PC-3 (cell line): ENCODE results near the gene GSTT2B. TPM values are rescaled to one million over a fixed set of nuclear protein-coding genes. Genes with fewer than 3 reads are reported as not detected.
A peak's percentile ranks its signal among the peaks of the same experiment; 100 is the strongest.
"Not testable (repeated sequence)": the region's sequence is repeated elsewhere in the genome, so short reads cannot be mapped to it uniquely, and the experiment has no call there.

ENCODE experiments used
- ATAC-seq: fragments of 200-7000 bp; cut with Tn5 transposase; 2 replicates; pipeline ENCODE4 v1.9.1; 2020; ENCODE audit warnings: mild to moderate bottlenecking, moderate library complexity
- BruUV-seq: library from RNA; stranded (reverse); fragments of 400-500 nt; replicated peaks from 2 replicates; lab custom pipeline; 2021; lab: Mats Ljungman, UMichigan
- CTCF ChIA-PET: fragments of 300-600 bp; sonication (Branson Sonifier 250); formaldehyde crosslinking; loops from one replicate; lab custom pipeline; 2022; ENCODE audit warnings: antibody characterized with exemption; lab: Charles Lee
- POLR2A ChIA-PET: fragments of 300-600 bp; sonication (Branson Sonifier 250); formaldehyde crosslinking; loops from one replicate; lab custom pipeline; 2022; ENCODE audit warnings: antibody characterized with exemption; ENCODE audit not compliant: unreplicated experiment; lab: Charles Lee
- DNase-seq: peaks from one replicate; pipeline ENCODE4 v3.0.0-alpha.2; 2015
- H2AFZ ChIP-seq: fragments of 300-600 bp; sonication (generic); 2 replicates; pipeline ENCODE4 v1.6.0; 2016; ENCODE audit warnings: antibody characterized with exemption, low read length
- H3F3A ChIP-seq: fragments of 300-600 bp; sonication (generic); one replicate; pipeline ENCODE4 v1.6.0; 2017; ENCODE audit warnings: antibody characterized with exemption, low read length, control low read depth, mild to moderate bottlenecking; ENCODE audit not compliant: unreplicated experiment
- H3K27ac ChIP-seq: fragments of 300-600 bp; sonication (generic); 2 replicates; pipeline ENCODE4 v1.5.1; 2016; ENCODE audit warnings: mild to moderate bottlenecking, low read length
- H3K27me3 ChIP-seq: fragments of 300-600 bp; sonication (generic); 2 replicates; pipeline ENCODE4 v1.6.1; 2016; ENCODE audit warnings: low read length, mixed read lengths
- H3K36me3 ChIP-seq: fragments of 300-600 bp; sonication (generic); 2 replicates; pipeline ENCODE4 v1.6.1; 2016; ENCODE audit warnings: low read depth, mixed run types, low read length, mixed read lengths
- H3K4me1 ChIP-seq: fragments of 300-600 bp; sonication (generic); 2 replicates; pipeline ENCODE4 v1.5.1; 2016; ENCODE audit warnings: low read length; ENCODE audit not compliant: insufficient read depth
- H3K4me2 ChIP-seq: fragments of 300-600 bp; sonication (generic); 2 replicates; pipeline ENCODE4 v1.6.0; 2016; ENCODE audit warnings: low read length
- H3K4me3 ChIP-seq: fragments of 300-600 bp; sonication (generic); 2 replicates; pipeline ENCODE4 v1.5.1; 2016; ENCODE audit warnings: mild to moderate bottlenecking, low read length, mixed read lengths
- H3K79me2 ChIP-seq: fragments of 300-600 bp; sonication (generic); 2 replicates; pipeline ENCODE4 v1.6.1; 2017; ENCODE audit warnings: low read length, mixed read lengths
- H3K9ac ChIP-seq: fragments of 300-600 bp; sonication (generic); 2 replicates; pipeline ENCODE4 v1.6.0; 2016; ENCODE audit warnings: mild to moderate bottlenecking, low read length
- H3K9me2 ChIP-seq: fragments of 300-600 bp; sonication (generic); replicated peaks from 2 replicates; pipeline ENCODE4 v1.6.1; 2016; ENCODE audit warnings: mixed run types, low read length, mixed read lengths
- H3K9me3 ChIP-seq: fragments of 300-600 bp; sonication (generic); 2 replicates; pipeline ENCODE4 v1.6.1; 2016; ENCODE audit warnings: low read length, mixed read lengths
- H4K20me1 ChIP-seq: fragments of 300-600 bp; sonication (generic); 2 replicates; pipeline ENCODE4 v1.6.1; 2016; ENCODE audit warnings: low read length, mixed read lengths
- EZH2 ChIP-seq: fragments of 300-600 bp; sonication (generic); IDR thresholded peaks from one replicate; pipeline ENCODE4 v1.6.1; 2017; ENCODE audit warnings: antibody characterized with exemption, mild to moderate bottlenecking, low read length; ENCODE audit not compliant: unreplicated experiment
- EZH2phosphoT487 ChIP-seq: fragments of 300-600 bp; sonication (generic); IDR thresholded peaks from 2 replicates; pipeline ENCODE4 v1.6.1; 2018; ENCODE audit warnings: mild to moderate bottlenecking, antibody characterized with exemption, low read length, borderline replicate concordance
- intact Hi-C: fragments of 100-400 bp; cut with micrococcal nuclease; formaldehyde crosslinking; loops from 2 replicates; pipeline ENCODE4 v1.9.0; 2023
- total RNA-seq: library from RNA; depleted of rRNA; stranded (reverse); fragments of >200 nt; gene quantifications from 2 replicates; pipeline ENCODE4 v1.2.3, GENCODE V29; 2014
- TF ChIP-seq, protein P1 (sequence below): fragments of 300-600 bp; sonication (generic); conservative IDR thresholded peaks from 2 replicates; pipeline ENCODE4 v1.5.1; 2017; ENCODE audit warnings: antibody characterized with exemption, low read depth, mild to moderate bottlenecking, low read length

The GSTT2B gene
- total RNA-seq, 1 experiment from 2014 or later = 3.2 TPM

GRCh38 chr22:23925020-23925606, 35.9 kb downstream of the GSTT2B start:
- BruUV-seq = no TSS peak
- Histone ChIP-seq H3K27me3 (no peaks in the 10 kb centered on the region), H3K36me3 (peaks cover 42% of the 10 kb centered on the region)

DNA sequence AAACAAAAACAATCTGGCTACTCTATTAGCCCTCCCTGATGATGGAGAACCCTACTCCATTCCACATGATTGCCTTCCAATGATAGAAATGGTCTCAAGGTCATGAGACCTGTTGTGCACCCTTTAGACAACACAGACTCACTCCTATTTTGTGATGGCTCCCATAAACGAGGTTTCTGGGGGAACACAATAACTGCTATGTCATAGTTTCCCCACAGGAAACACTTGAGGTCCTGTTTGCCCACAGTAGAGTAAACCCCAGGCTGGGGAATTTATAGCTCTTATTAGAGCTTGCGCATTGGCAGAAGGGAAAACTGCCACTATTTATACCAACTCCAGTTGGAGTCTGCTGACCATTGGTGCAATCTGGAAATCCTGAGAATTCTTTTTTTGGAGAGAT, 38.1 kb downstream of the GSTT2B start:
- ATAC-seq = no peak
- Histone ChIP-seq H3K27ac (no peak overlapping the region), H3K4me2 (no peak overlapping the region), H3F3A (no peaks in the 10 kb centered on the region), H3K4me1 (peaks cover 11% of the 10 kb centered on the region), H4K20me1 (no peaks in the 10 kb centered on the region), H3K36me3 (peaks cover 34% of the 10 kb centered on the region), H3K27me3 (no peaks in the 10 kb centered on the region), H2AFZ (no peak overlapping the region), H3K9me3 (no peaks in the 10 kb centered on the region), H3K9me2 (no peaks in the 10 kb centered on the region), H3K9ac (no peak overlapping the region), H3K4me3 (no peak overlapping the region), H3K79me2 (no peaks in the 10 kb centered on the region)
- ChIA-PET POLR2A (no interaction called here), CTCF (no interaction called here)
- BruUV-seq = no TSS peak
- TF ChIP-seq EZH2 = no peak
- DNase-seq = no peak
- intact Hi-C loops = no loop called here

More at GRCh38 chr22:23925020-23925606, 35.9 kb downstream of the GSTT2B start:
- Histone ChIP-seq H3K27ac (no peak overlapping the region), H4K20me1 (no peaks in the 10 kb centered on the region), H3K4me2 (no peak overlapping the region), H3K4me3 (no peak overlapping the region), H3F3A (no peaks in the 10 kb centered on the region), H3K9me2 (no peaks in the 10 kb centered on the region), H2AFZ (no peak overlapping the region), H3K9ac (no peak overlapping the region), H3K4me1 (peaks cover 18% of the 10 kb centered on the region), H3K9me3 (no peaks in the 10 kb centered on the region), H3K79me2 (no peaks in the 10 kb centered on the region)
- intact Hi-C loops = no loop called here
- ChIA-PET POLR2A (no interaction called here), CTCF (no interaction called here)
- no peak for ATAC-seq
- no peak for TF ChIP-seq EZH2phosphoT487
- no peak for TF ChIP-seq EZH2
- TF ChIP-seq, protein P1, sequence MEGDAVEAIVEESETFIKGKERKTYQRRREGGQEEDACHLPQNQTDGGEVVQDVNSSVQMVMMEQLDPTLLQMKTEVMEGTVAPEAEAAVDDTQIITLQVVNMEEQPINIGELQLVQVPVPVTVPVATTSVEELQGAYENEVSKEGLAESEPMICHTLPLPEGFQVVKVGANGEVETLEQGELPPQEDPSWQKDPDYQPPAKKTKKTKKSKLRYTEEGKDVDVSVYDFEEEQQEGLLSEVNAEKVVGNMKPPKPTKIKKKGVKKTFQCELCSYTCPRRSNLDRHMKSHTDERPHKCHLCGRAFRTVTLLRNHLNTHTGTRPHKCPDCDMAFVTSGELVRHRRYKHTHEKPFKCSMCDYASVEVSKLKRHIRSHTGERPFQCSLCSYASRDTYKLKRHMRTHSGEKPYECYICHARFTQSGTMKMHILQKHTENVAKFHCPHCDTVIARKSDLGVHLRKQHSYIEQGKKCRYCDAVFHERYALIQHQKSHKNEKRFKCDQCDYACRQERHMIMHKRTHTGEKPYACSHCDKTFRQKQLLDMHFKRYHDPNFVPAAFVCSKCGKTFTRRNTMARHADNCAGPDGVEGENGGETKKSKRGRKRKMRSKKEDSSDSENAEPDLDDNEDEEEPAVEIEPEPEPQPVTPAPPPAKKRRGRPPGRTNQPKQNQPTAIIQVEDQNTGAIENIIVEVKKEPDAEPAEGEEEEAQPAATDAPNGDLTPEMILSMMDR = no peak
- no peak for DNase-seq

DNA sequence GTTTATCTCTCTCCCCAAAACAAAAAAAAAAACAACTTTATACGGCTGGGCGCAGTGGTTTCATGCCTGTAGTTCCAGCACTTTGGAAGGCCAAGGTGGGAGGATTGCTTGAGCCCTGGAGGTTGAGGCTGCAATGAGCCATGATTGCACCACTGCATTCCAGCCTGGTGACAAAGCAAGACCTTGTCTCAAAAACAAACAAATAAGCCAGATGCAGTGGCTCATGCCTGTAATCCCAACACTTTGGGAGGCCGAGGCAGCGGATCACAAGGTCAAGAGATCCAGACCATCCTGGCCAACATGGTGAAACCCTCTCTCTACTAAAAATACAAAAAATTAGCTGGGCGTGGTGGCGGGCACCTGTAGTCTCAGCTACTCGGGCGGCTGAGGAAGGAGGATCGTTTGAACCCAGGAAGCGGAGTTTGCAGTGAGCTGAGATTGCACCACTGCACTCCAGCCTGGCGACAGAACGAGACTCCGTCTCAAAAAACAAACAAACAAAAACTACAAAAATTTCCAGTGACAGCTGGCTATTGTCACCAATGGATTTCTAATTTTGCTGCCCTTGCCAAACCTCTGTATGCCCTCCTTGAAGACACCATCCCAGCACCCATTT, 39.3 kb downstream of the GSTT2B start:
- H3K27me3 ChIP-seq, H3K79me2 ChIP-seq, POLR2A ChIA-PET, intact Hi-C loops, H3K4me2 ChIP-seq, H2AFZ ChIP-seq, CTCF ChIA-PET, H3K9me3 ChIP-seq, H3K9me2 ChIP-seq, H3K27ac ChIP-seq, H3K9ac ChIP-seq, H3K4me3 ChIP-seq, H3F3A ChIP-seq, BruUV-seq, H4K20me1 ChIP-seq: not testable (repeated sequence)
- Histone ChIP-seq H3K4me1 (peaks cover 11% of the 10 kb centered on the region), H3K36me3 (peaks cover 25% of the 10 kb centered on the region)
- peak; percentile 47 for DNase-seq
- peak; percentile 27 for ATAC-seq

DNA sequence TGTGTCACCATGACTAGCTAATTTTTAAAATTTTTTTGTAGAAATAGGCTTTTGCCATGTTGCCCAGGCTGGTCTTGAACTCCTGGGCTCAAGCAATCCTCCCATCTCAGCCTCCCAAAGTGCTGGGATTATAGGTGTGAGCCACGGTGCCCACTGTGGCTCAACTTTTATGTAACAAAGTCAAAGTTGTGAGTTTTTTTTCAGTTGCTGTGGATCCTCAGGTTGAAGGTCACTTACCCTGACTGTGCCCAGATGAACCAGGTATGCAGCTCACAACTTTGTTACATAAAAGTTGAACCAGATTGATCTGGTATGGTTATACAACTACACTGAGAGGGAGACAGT, 40.8 kb downstream of the GSTT2B start:
- CTCF ChIA-PET, H4K20me1 ChIP-seq, BruUV-seq, H3K79me2 ChIP-seq, H3K9ac ChIP-seq, H3K4me2 ChIP-seq, ATAC-seq, DNase-seq, H3K9me2 ChIP-seq, H3K27me3 ChIP-seq, POLR2A ChIA-PET, H2AFZ ChIP-seq, H3K27ac ChIP-seq, H3K9me3 ChIP-seq, intact Hi-C loops, H3K4me3 ChIP-seq, H3F3A ChIP-seq: not testable (repeated sequence)
- Histone ChIP-seq H3K4me1 (peaks cover 11% of the 10 kb centered on the region), H3K36me3 (peaks cover 13% of the 10 kb centered on the region)
